HTR-8/SVneo (cell line): ENCODE data around the gene TOM1.

Source experiments
- DNase-seq: peaks from one replicate; pipeline ENCODE4 v3.0.0; 2011; ENCODE audit warnings: low spot score, mixed read lengths; ENCODE audit not compliant: insufficient read length
- FAIRE-seq: peaks from 2 replicates; lab custom pipeline; 2011; peaks lifted over from hg19 to GRCh38; lab: Jason Lieb, UNC

The TOM1 gene

GRCh38 chr22:35343664-35344550 lies 44.2 kb downstream of the TOM1 start:
- FAIRE-seq (peak; percentile 97), DNase-seq (no peak)

- FAIRE-seq, result no peak
These were observed 45.4 kb downstream of the TOM1 start for GRCh38 chr22:35344956-35345690.

GRCh38 chr22:35345808-35346505 lies 46.3 kb downstream of the TOM1 start:
- DNase-seq, result no peak
- FAIRE-seq, result no peak

More at GRCh38 chr22:35344956-35345690, 45.4 kb downstream of the TOM1 start:
- DNase-seq, result no peak

- DNase-seq, result no peak
- no peak for FAIRE-seq
These were observed 47.0 kb downstream of the TOM1 start for GRCh38 chr22:35346596-35347220.

GRCh38 chr22:35347462-35347861 lies 47.8 kb downstream of the TOM1 start:
- DNase-seq (no peak), FAIRE-seq (no peak)

GRCh38 chr22:35348026-35348590 lies 48.4 kb downstream of the TOM1 start:
- no peak for FAIRE-seq

GRCh38 chr22:35348703-35349102 lies 49.0 kb downstream of the TOM1 start:
- DNase-seq, result no peak
- no peak for FAIRE-seq

More at GRCh38 chr22:35348026-35348590, 48.4 kb downstream of the TOM1 start:
- DNase-seq, result no peak

GRCh38 chr22:35349368-35349703 lies 49.6 kb downstream of the TOM1 start:
- no peak for DNase-seq
- FAIRE-seq, result no peak

- FAIRE-seq (no peak), DNase-seq (no peak)
These were observed 50.2 kb downstream of the TOM1 start for GRCh38 chr22:35349704-35350538.

- DNase-seq, result peak; percentile 88
- peak; percentile 81 for FAIRE-seq
These were observed 51.1 kb downstream of the TOM1 start for GRCh38 chr22:35350539-35351503.

- no peak for FAIRE-seq
- DNase-seq, result no peak
These were observed 52.8 kb downstream of the TOM1 start for GRCh38 chr22:35352214-35353111.

- DNase-seq, result no peak
- no peak for FAIRE-seq
These were observed 53.6 kb downstream of the TOM1 start for GRCh38 chr22:35353318-35353717.

- no peak for FAIRE-seq
- DNase-seq, result no peak
These were observed 54.4 kb downstream of the TOM1 start for GRCh38 chr22:35354068-35354467.

GRCh38 chr22:35357883-35358621 lies 58.4 kb downstream of the TOM1 start:
- DNase-seq (no peak), FAIRE-seq (no peak)

- DNase-seq, result no peak
- FAIRE-seq, result no peak
These were observed 59.8 kb downstream of the TOM1 start for GRCh38 chr22:35359380-35360065.
